HG03571 (cell line): ENCODE results near the gene STAP1.
"Not testable (repeated sequence)": the region's sequence is repeated elsewhere in the genome, so short reads cannot be mapped to it uniquely, and the experiment has no call there.

Experiments used
- ATAC-seq: cut with Tn5 transposase; IDR thresholded peaks from one replicate; pipeline ENCODE4 v1.9.1; 2021; ENCODE audit not compliant: unreplicated experiment

STAP1 gene

DNA sequence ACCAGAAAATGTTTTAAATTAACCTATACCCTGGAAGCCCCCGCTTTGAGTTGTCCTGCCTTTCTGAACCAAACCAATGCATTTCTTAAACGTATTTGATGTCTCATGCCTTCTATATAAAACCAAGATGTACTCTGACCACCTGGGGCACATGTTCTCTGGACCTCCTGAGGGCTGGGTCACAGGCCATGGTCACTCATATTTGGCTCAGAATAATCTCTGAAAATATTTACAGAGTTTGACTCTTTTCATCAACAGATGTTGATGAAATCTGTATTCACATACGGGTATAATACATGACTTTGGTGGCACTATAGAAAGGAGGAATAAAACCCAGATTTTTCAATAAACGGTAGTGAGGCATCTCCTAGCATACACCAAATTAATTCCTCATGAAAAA lies 55.7 kb downstream of the STAP1 start:
- ATAC-seq, result no peak

DNA sequence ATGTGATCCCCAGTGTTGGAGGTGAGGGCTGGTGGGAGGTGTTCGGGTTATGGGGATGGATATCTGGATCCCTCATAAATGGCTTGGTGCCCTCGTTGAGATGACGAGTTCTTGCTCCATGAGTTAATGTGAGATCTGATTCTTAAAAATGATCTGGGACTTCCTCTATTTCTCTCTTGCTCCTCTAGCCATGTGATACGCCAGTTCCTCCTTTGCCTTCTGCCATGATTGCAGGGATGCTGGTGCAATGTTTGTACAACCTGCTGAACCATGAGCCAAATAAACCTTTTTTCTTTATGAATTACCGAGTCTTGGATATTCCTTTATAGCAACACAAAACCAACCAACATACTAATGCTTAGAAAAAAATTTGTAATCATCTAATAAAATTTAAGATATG lies 56.6 kb downstream of the STAP1 start:
- ATAC-seq, result no peak

DNA sequence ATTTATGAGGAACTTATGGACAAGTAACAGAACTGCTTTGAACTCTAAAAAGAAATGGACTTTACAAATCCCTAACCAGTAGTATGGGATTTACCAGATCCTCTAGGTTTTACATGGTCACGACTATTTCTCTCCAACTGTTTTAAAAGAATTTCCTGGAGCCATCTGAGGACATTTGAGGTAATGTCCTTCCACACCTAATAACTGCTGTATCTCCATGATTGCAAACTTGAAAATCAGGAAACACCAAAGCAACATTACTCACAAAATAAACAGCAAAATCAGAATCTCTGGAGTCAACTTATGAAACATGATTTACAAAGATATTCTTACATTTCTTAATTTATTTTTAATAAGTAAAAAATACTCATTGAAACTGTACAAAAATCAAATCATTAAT lies 58.0 kb downstream of the STAP1 start:
- no peak for ATAC-seq

DNA sequence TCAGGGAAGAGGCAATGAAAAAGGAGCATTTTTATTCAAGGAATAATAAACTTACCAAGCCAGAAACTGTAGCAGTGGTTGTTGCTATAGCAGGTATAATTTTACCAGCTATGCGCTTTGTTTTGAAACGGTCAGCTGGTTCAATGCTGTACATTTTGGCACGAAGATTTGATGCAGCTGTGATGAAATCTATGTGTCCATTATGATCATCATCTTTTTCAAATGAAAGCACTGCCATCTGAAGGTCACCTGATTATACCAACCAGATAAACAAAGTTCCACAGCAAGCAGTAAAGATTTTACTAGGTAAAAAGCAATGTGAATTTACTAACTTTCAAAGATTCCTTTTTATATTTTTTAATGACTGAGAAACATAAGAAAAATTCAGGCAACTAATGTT lies 66.4 kb downstream of the STAP1 start:
- no peak for ATAC-seq

DNA sequence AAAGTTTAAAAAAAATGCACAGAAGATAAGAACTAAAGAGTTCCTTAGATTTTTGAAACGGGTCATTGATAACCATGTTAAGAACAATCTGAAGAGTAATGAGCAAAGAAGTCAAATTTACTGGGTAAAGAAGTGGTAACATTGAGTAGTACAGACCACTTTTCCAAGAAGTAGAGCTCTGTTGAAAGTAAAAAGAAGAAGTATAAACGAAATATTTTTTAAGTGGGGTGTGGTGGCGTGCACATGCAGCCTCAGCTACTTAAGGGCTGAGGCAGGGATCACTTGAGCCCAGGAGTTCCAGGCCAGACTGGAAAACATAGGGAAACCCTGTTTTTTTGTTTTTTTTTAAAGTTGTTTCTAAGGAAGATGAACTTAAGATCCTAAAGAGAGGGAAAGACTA lies 74.0 kb downstream of the STAP1 start:
- no peak for ATAC-seq

DNA sequence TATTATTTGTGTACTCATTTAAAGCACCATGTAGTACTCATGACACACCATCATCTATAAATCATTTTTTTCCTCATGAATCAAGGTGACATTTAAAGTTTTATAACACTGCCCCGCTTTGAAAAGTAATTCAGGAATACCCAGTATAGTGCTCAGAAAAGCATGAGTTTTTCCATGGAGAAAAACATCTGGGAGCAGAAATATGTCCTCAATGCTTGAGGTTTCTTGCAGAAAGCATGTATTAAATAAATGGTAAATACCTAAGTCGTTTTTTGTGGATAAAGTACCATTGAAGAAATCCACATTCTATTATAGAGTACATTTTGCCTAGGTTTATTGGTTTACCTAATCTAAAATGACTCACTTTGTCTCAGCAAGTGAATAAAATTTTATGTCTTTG lies 76.2 kb downstream of the STAP1 start:
- ATAC-seq, result no peak

DNA sequence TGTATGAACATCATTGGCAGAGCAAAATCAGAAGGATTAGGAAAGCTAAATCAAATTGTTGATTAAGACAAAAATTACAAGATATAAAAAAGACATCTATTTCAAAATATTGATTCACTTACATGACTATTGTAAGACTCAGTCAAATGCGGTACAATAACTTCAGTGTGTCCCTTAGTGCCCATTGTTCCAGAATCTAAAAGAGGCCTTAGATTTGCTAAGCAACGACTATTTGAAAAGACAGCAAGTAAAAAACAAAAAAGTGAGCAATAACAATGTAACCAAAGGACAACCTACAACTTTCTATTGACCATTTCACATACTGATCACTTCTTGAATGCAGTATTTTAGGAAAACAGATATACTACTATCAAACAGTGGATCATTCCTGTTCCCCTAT lies 76.8 kb downstream of the STAP1 start:
- no peak for ATAC-seq

DNA sequence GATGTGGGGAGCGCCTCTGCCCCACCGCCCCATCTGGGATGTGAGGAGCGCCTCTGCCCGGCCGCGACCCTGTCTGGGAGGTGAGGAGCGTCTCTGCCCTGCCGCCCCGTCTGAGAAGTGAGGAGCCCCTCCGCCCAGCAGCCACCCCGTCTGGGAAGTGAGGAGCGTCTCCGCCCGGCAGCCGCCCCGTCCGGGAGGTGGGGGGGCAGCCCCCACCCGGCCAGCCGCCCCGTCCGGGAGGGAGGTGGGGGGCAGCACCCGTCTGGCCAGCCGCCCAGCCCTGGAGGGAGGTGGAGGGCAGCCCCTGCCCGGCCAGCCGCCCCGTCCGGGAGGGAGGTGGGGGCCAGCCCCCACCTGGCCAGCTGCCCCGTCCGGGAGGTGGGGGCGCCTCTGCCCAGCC lies 78.5 kb downstream of the STAP1 start:
- ATAC-seq, result not testable (repeated sequence)

DNA sequence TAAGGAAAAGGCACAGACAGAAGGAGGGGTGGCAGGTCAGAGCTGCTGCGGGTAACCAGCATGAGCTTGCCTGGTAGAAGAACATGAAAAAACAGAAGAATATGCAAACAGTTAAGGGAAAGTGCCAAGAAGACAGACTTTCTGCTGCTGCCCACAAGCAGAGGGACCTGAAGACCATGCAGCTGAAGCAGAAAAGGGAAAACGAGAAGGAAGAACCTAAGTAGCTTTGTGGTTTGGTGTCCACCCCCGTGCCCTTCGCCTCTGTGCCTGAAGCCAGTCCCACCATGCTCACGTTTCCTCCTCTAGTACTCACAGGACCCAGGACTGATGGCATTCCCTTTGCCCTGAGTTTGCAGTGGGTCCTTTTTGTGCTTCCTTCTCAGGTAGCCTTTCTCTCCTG lies 79.6 kb downstream of the STAP1 start:
- ATAC-seq, result no peak

DNA sequence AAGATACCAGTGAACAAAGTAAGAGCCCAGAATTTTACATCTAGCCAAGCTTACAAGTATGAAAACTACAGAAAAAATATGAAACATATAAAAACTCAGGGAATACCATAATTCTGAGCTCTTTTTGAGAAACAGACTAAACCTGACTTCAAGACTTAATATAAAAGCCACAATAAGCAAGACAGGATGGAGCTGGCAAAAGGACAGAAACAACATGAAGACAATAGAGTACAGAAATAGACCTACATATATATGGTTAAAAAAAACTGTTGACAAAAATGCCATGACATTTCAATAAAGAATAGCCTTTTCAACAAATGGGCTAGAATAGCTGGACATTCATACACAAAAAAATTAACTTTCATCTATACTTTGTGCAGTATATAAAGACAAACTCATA lies 93.0 kb downstream of the STAP1 start:
- ATAC-seq, result no peak
